Metanephros (tissue), 1 donor: Measurements from ENCODE around the gene TAC4. TPM values are rescaled to one million over a fixed set of nuclear protein-coding genes. Genes with fewer than 3 reads are reported as not detected.

ENCODE experiments used
- total RNA-seq: library from RNA; depleted of rRNA; stranded (reverse); fragments of >200 nt; gene quantifications from one replicate; pipeline ENCODE4 v1.2.3, GENCODE V29; 2014

The TAC4 gene, protein sequence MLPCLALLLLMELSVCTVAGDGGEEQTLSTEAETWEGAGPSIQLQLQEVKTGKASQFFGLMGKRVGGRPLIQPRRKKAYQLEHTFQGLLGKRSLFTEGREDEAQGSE
- not detected for total RNA-seq

DNA sequence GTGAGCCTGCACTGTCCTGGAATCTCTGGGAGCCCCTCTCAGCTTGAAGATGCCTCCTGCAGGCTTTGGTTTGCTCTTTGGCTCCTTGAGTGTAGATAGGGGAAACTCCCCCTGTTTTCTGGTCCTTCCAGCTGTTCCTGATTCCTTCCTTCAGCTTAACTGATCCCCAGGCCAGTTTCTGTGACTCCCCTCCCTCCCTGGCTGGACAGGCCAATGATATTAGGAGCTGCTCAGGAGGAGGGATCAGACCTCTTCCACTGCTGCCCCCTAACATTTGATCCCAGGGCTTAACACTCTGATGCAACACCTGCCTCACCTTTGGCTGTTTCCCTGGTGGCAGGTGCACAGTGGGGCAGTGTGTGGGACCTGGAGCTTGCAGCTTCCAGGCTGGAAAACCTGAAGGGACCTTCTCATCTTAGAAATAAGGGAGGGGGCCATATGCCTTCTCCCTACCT, at the start of gene TAC4:
TAC4 (minus strand) TSS at position 51 of the 455 bp plus-strand sequence. CDS start 52 bp downstream, outside the sequence.

DNA sequence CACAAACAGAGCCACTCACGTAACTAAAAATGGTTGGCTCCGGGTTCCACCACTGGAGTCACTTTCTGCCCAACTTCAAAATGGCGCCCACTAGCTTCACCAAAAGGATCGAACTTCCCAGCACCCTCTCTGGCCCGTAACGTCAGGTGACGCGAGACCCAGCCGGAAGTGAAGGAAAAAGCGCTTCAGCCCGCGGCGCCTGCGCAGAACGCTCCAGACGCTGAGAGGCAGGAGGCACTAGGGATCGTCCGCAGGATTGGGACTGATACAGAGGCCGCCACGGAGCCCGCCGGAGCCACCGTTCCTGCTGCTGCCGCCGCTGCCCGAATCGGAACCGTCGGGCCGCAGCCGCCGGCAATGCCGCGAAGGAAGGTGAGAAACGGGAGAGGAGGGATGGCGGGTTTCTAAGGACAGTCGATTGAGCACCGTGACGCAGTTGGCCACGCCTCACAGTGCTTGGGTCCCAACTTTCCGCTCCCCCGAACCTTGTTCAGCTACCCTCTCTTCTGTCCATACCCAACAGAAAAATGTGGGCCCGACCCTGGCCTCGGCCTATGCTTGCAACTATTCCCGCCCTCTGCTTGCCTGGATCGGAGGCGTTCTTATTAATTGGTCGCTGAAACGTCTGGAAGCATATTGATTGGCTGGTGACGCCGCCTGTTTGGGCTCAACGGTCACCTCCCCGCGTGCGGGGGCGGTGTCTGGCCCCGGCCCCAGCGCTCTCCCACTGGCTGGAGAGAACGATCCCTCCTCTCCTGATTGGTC, 59.2 kb downstream of the TAC4 start, which contains the start of gene KAT7:
KAT7 (plus strand) TSS at position 204 of the 765 bp plus-strand sequence; CDS start at position 358, 154 bp downstream.

Other genes with a start within 250 kb of the TAC4 start
- gene SPOP, start 170.0 kb downstream of the TAC4 start, total RNA-seq: 103 TPM
- 29.8 TPM for gene SLC35B1, start 140.1 kb downstream of the TAC4 start, total RNA-seq
- gene FAM117A, start 83.9 kb downstream of the TAC4 start, total RNA-seq: 10.3 TPM
- 55.0 TPM for gene KAT7, start 59.4 kb downstream of the TAC4 start, total RNA-seq
- not detected for gene DLX4, start 121.1 kb upstream of the TAC4 start, total RNA-seq
- 0.41 TPM for gene DLX3, start 147.2 kb upstream of the TAC4 start, total RNA-seq
- gene ITGA3, start 208.0 kb upstream of the TAC4 start, total RNA-seq: 92.5 TPM
- 76.7 TPM for gene PDK2, start 247.3 kb upstream of the TAC4 start, total RNA-seq